HEK293T (cell line): Measurements from ENCODE around the gene VSX1.

Source experiments
- CTCF ChIA-PET: fragments of 350-600 bp; formaldehyde crosslinking; extraction: SDS; loops from one replicate; lab custom pipeline; 2021; ENCODE audit warnings: antibody characterized with exemption, inconsistent platforms; lab: Yijun Ruan, JAX
- POLR2A ChIA-PET: fragments of 350-600 bp; formaldehyde crosslinking; extraction: SDS; loops from one replicate; lab custom pipeline; 2020; ENCODE audit warnings: antibody characterized with exemption, inconsistent platforms; lab: Yijun Ruan, JAX
- DNase-seq: peaks from one replicate; pipeline ENCODE4 v3.0.0; 2012; ENCODE audit warnings: mixed read lengths; ENCODE audit errors: extremely low spot score
- ARNT ChIP-seq: fragments of 450-650 bp; IDR thresholded peaks from 2 replicates; pipeline ENCODE4 v1.6.1; 2017; ENCODE audit warnings: mild to moderate bottlenecking
- BHLHE40 ChIP-seq: fragments of 450-650 bp; IDR thresholded peaks from 2 replicates; pipeline ENCODE4 v1.6.1; 2016; ENCODE audit warnings: mild to moderate bottlenecking, moderate library complexity, borderline replicate concordance
- CTBP1 ChIP-seq: fragments of 450-650 bp; IDR thresholded peaks from 2 replicates; pipeline ENCODE4 v1.6.1; 2016; ENCODE audit warnings: borderline replicate concordance
- ELF4 ChIP-seq: fragments of 450-650 bp; IDR thresholded peaks from 2 replicates; pipeline ENCODE4 v1.6.1; 2017; ENCODE audit warnings: antibody characterized with exemption
- FOXA1 ChIP-seq: fragments of 450-650 bp; IDR thresholded peaks from 2 replicates; pipeline ENCODE4 v1.6.1; 2016; ENCODE audit warnings: mild to moderate bottlenecking
- FOXK2 ChIP-seq: fragments of 450-650 bp; IDR thresholded peaks from 2 replicates; pipeline ENCODE4 v1.6.1; 2016; ENCODE audit warnings: mild to moderate bottlenecking
- FOXM1 ChIP-seq: fragments of 450-650 bp; IDR thresholded peaks from 2 replicates; pipeline ENCODE4 v1.6.1; 2017; ENCODE audit warnings: mild to moderate bottlenecking, borderline replicate concordance
- HDGF ChIP-seq: fragments of 450-650 bp; IDR thresholded peaks from 2 replicates; pipeline ENCODE4 v1.6.1; 2017; ENCODE audit warnings: antibody characterized with exemption, borderline replicate concordance
- L3MBTL2 ChIP-seq: fragments of 450-650 bp; conservative IDR thresholded peaks from 2 replicates; pipeline ENCODE4 v1.6.1; 2016; ENCODE audit warnings: mild to moderate bottlenecking
- LEF1 ChIP-seq: fragments of 450-650 bp; IDR thresholded peaks from 2 replicates; pipeline ENCODE4 v1.6.1; 2017; ENCODE audit warnings: mild to moderate bottlenecking, borderline replicate concordance
- NFRKB ChIP-seq: fragments of 450-650 bp; IDR thresholded peaks from 2 replicates; pipeline ENCODE4 v1.6.1; 2016; ENCODE audit warnings: mild to moderate bottlenecking, moderate library complexity
- PKNOX1 ChIP-seq: fragments of 450-650 bp; IDR thresholded peaks from 2 replicates; pipeline ENCODE4 v1.6.1; 2016
- SP1 ChIP-seq: fragments of 450-650 bp; IDR thresholded peaks from 2 replicates; pipeline ENCODE4 v1.6.1; 2017
- SUZ12 ChIP-seq: fragments of 450-650 bp; IDR thresholded peaks from 2 replicates; pipeline ENCODE4 v1.6.1; 2016; ENCODE audit warnings: mild to moderate bottlenecking
- TARDBP ChIP-seq: fragments of 450-650 bp; IDR thresholded peaks from 2 replicates; pipeline ENCODE4 v1.6.1; 2016
- ZNF384 ChIP-seq: fragments of 450-650 bp; IDR thresholded peaks from 2 replicates; pipeline ENCODE4 v1.6.1; 2016

The VSX1 gene

GRCh38 chr20:25073544-25073943 is 8.4 kb downstream of the VSX1 start:
- no peak for TF ChIP-seq FOXK2
- no peak for TF ChIP-seq LEF1
- no peak for TF ChIP-seq FOXA1
- no peak for TF ChIP-seq NFRKB
- TF ChIP-seq ZNF384: no peak
- TF ChIP-seq ARNT: no peak
- no peak for TF ChIP-seq ELF4
- TF ChIP-seq HDGF: no peak
- TF ChIP-seq SUZ12: no peak
- TF ChIP-seq PKNOX1: no peak
- no peak for TF ChIP-seq L3MBTL2
- no peak for TF ChIP-seq CTBP1
- no peak for TF ChIP-seq BHLHE40
- TF ChIP-seq TARDBP: no peak
- no peak for TF ChIP-seq SP1
- no peak for TF ChIP-seq FOXM1
- CTCF ChIA-PET: no interaction called here
- POLR2A ChIA-PET: no interaction called here
- DNase-seq: no peak

- ChIA-PET POLR2A (no interaction called here), CTCF (no interaction called here)
- no peak for DNase-seq
- TF ChIP-seq CTBP1 (no peak), ARNT (no peak), TARDBP (no peak), PKNOX1 (no peak), FOXA1 (no peak), SUZ12 (no peak), BHLHE40 (no peak), FOXK2 (no peak), ELF4 (no peak), ZNF384 (no peak), LEF1 (no peak), NFRKB (no peak), FOXM1 (no peak), HDGF (no peak), SP1 (no peak), L3MBTL2 (no peak)
Observed at GRCh38 chr20:25072226-25072811, 9.6 kb downstream of the VSX1 start.

GRCh38 chr20:25071734-25072133 is 10.2 kb downstream of the VSX1 start:
- ChIA-PET POLR2A (no interaction called here), CTCF (no interaction called here)
- TF ChIP-seq L3MBTL2 (no peak), NFRKB (no peak), HDGF (no peak), TARDBP (no peak), PKNOX1 (no peak), FOXA1 (no peak)
- DNase-seq: no peak

GRCh38 chr20:25070821-25071473 is 11.0 kb downstream of the VSX1 start:
- CTCF ChIA-PET: no interaction called here
- TF ChIP-seq TARDBP (no peak), CTBP1 (no peak), FOXM1 (no peak), SP1 (no peak), SUZ12 (no peak), ELF4 (no peak), NFRKB (no peak)
- DNase-seq: no peak
- POLR2A ChIA-PET: no interaction called here

GRCh38 chr20:25067102-25067987 is 14.6 kb downstream of the VSX1 start:
- CTCF ChIA-PET: no interaction called here
- DNase-seq: no peak
- POLR2A ChIA-PET: no interaction called here
- TF ChIP-seq FOXM1: no peak
- no peak for TF ChIP-seq BHLHE40
- no peak for TF ChIP-seq SUZ12
- TF ChIP-seq L3MBTL2: no peak
- TF ChIP-seq NFRKB: no peak
- TF ChIP-seq ELF4: no peak
- TF ChIP-seq FOXA1: no peak
- no peak for TF ChIP-seq PKNOX1
- TF ChIP-seq TARDBP: no peak
- no peak for TF ChIP-seq LEF1
- TF ChIP-seq ARNT: no peak
- no peak for TF ChIP-seq HDGF
- no peak for TF ChIP-seq SP1
- TF ChIP-seq CTBP1: no peak
- TF ChIP-seq FOXK2: no peak
- TF ChIP-seq ZNF384: no peak
